ENCODE results near the gene ZNF329.
A peak's percentile ranks its signal among the peaks of the same experiment; 100 is the strongest.
"Not testable (repeated sequence)": the region's sequence is repeated elsewhere in the genome, so short reads cannot be mapped to it uniquely, and the experiment has no call there.

ZNF329 gene

GRCh38 chr19:58170860-58171259, 20.3 kb upstream of the ZNF329 start:
- TF ChIP-seq CTCF (conservative IDR thresholded peaks at IDR 0.05) (no peak), ZFX (IDR thresholded peaks at IDR 0.05) (no peak)
- H3K27ac ChIP-seq, result no peak overlapping the region

GRCh38 chr19:58166708-58167280, 16.2 kb upstream of the ZNF329 start:
- TF ChIP-seq ZFX (IDR thresholded peaks at IDR 0.05), result no peak
- TF ChIP-seq CTCF (conservative IDR thresholded peaks at IDR 0.05), result no peak
- H3K27ac ChIP-seq, result no peak overlapping the region

- TF ChIP-seq ZFX (IDR thresholded peaks at IDR 0.05) (no peak), CTCF (conservative IDR thresholded peaks at IDR 0.05) (no peak)
- no peak overlapping the region for H3K27ac ChIP-seq
Observed at GRCh38 chr19:58166268-58166667, 15.7 kb upstream of the ZNF329 start.

GRCh38 chr19:58157045-58157728, 6.6 kb upstream of the ZNF329 start:
- H3K27ac ChIP-seq, result no peak overlapping the region
- no peak for TF ChIP-seq CTCF (conservative IDR thresholded peaks at IDR 0.05)
- TF ChIP-seq ZFX (IDR thresholded peaks at IDR 0.05), result no peak

- TF ChIP-seq ZFX (IDR thresholded peaks at IDR 0.05) (peak; percentile 39), CTCF (conservative IDR thresholded peaks at IDR 0.05) (peak; percentile 86)
- peak overlapping the region; percentile 44 for H3K27ac ChIP-seq
Observed at GRCh38 chr19:58154679-58155648, 4.4 kb upstream of the ZNF329 start.

GRCh38 chr19:58154287-58154678, 3.7 kb upstream of the ZNF329 start:
- TF ChIP-seq ZFX (IDR thresholded peaks at IDR 0.05) (no peak), CTCF (conservative IDR thresholded peaks at IDR 0.05) (no peak)

GRCh38 chr19:58153386-58153785, 2.8 kb upstream of the ZNF329 start:
- H3K27ac ChIP-seq, result no peak overlapping the region
- TF ChIP-seq ZFX (IDR thresholded peaks at IDR 0.05) (no peak), CTCF (conservative IDR thresholded peaks at IDR 0.05) (no peak)

More at GRCh38 chr19:58154287-58154678, 3.7 kb upstream of the ZNF329 start:
- H3K27ac ChIP-seq, result peak overlapping the region; percentile 44; the same call in 1 of the 2 replicates

- not testable (repeated sequence) for H3K27ac ChIP-seq
Observed at GRCh38 chr19:58147475-58147874, 3.1 kb downstream of the ZNF329 start.
